H1 (cell line): ENCODE measurements around the gene BTBD1. TPM values are rescaled to one million over a fixed set of nuclear protein-coding genes. Genes with fewer than 3 reads are reported as not detected.

ENCODE experiments used
- BACH1 ChIP-seq: IDR thresholded peaks from 2 replicates; pipeline ENCODE4 v1.6.1; 2012; ENCODE audit warnings: low read length, improper control_type of control experiment
- CBX5 ChIP-seq: fragments of 300-800, 300-1000 bp; sonication (generic); IDR thresholded peaks from 2 replicates; pipeline ENCODE4 v1.7.1; 2016; ENCODE audit warnings: antibody characterized with exemption, low read length, low read depth
- CHD1 ChIP-seq: IDR thresholded peaks from 2 replicates; pipeline ENCODE4 v1.6.1; 2012; ENCODE audit warnings: low read depth, low read length, improper control_type of control experiment
- JUN ChIP-seq: IDR thresholded peaks from 2 replicates; pipeline ENCODE4 v1.6.1; 2011; ENCODE audit warnings: low read depth, mild to moderate bottlenecking, improper control_type of control experiment, low read length
- POLR2A ChIP-seq, 2 experiments: IDR thresholded peaks; 1 replicate in 1 of 2; 2 replicates in 1 of 2; pipeline ENCODE4 v1.6.1; 2011; ENCODE audit warnings: low read depth in 2 of 2, low read length in 2 of 2, mild to moderate bottlenecking in 2 of 2; ENCODE audit errors: control extremely low read depth in 1 of 2
- SIN3A ChIP-seq, 2 experiments: IDR thresholded peaks in 1 of 2; conservative IDR thresholded peaks in 1 of 2; 2 replicates each; pipeline ENCODE4 v1.6.1; 2011 to 2012; ENCODE audit warnings: low read length in 2 of 2, improper control_type of control experiment in 1 of 2, low read depth in 1 of 2, mild to moderate bottlenecking in 1 of 2
- SP4 ChIP-seq: IDR thresholded peaks from 2 replicates; pipeline ENCODE4 v1.6.1; 2012; ENCODE audit warnings: low read length, inconsistent platforms
- SUZ12 ChIP-seq: fragments of 200-600 bp; sonication (generic); IDR thresholded peaks from 2 replicates; pipeline ENCODE4 v1.6.1; 2012; ENCODE audit warnings: mild to moderate bottlenecking, inconsistent platforms, low read length, moderate library complexity, mixed read lengths
- polyA plus RNA-seq, 7 experiments: library from polyadenylated mRNA; depleted of rRNA in 3 of 7; stranded (reverse) in 5 of 7; unstranded in 2 of 7; fragments of >200 nt in 5 of 7; fragments of 200-250 nt in 2 of 7; gene quantifications; 1 replicate in 5 of 7; 2 replicates in 1 of 7; 4 replicates in 1 of 7; pipeline versions ENCODE4 v1.2.1 to v1.2.3, GENCODE V29; 2011 to 2013; ENCODE audit warnings: missing spikeins in 2 of 7, mixed read lengths in 2 of 7
- total RNA-seq: library from RNA; stranded (reverse); fragmentation: NEBNext Ultra II Directional; extraction: Animal tissue kit (Norgen Biotek cat#: 25700); gene quantifications from 2 replicates; pipeline ENCODE4 v1.2.1, GENCODE V29; 2021
- TF ChIP-seq, protein P1 (sequence below), 3 experiments: IDR thresholded peaks; 1 replicate in 2 of 3; 2 replicates in 1 of 3; pipeline versions ENCODE4 v1.5.1 to v1.6.1; 2011; ENCODE audit warnings: low read length in 3 of 3, mild to moderate bottlenecking in 3 of 3, inconsistent platforms in 2 of 3, low read depth in 1 of 3, moderate library complexity in 1 of 3; ENCODE audit not compliant: insufficient read depth in 1 of 3; ENCODE audit errors: control extremely low read depth in 1 of 3

Gene BTBD1
- total and polyA plus RNA-seq, 2 of the 8 experiments (the other 6 are each of a cell fraction or from before 2014, with no cell fraction given), result 18.6 to 39.5 TPM

GRCh38 chr15:82979726-82980125 lies 87.3 kb downstream of the BTBD1 start (continued):
- TF ChIP-seq CBX5 (no peak), SUZ12 (no peak), SIN3A (conservative IDR thresholded peaks at IDR 0.05 in 1 of 2, IDR thresholded peaks at IDR 0.05 in 1 of 2; ENCODE audit: low read depth in 1 of 2, low read length in 2 of 2) (no peak), BACH1 (no peak), CHD1 (no peak), SP4 (no peak), JUN (no peak), POLR2A (IDR thresholded peaks at IDR 0.05; ENCODE audit: control extremely low read depth in 1 of 2, low read depth in 2 of 2, low read length in 2 of 2) (no peak)
- TF ChIP-seq, protein P1, sequence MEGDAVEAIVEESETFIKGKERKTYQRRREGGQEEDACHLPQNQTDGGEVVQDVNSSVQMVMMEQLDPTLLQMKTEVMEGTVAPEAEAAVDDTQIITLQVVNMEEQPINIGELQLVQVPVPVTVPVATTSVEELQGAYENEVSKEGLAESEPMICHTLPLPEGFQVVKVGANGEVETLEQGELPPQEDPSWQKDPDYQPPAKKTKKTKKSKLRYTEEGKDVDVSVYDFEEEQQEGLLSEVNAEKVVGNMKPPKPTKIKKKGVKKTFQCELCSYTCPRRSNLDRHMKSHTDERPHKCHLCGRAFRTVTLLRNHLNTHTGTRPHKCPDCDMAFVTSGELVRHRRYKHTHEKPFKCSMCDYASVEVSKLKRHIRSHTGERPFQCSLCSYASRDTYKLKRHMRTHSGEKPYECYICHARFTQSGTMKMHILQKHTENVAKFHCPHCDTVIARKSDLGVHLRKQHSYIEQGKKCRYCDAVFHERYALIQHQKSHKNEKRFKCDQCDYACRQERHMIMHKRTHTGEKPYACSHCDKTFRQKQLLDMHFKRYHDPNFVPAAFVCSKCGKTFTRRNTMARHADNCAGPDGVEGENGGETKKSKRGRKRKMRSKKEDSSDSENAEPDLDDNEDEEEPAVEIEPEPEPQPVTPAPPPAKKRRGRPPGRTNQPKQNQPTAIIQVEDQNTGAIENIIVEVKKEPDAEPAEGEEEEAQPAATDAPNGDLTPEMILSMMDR (IDR thresholded peaks at IDR 0.05; ENCODE audit: control extremely low read depth in 1 of 3, insufficient read depth in 1 of 3, low read depth in 1 of 3, low read length in 3 of 3), result no peak
